Nucleus accumbens (tissue), 56 donors: ENCODE data around the gene C1GALT1C1.
A peak's percentile ranks its signal among the peaks of the same experiment; 100 is the strongest.
"Not testable (repeated sequence)": the region's sequence is repeated elsewhere in the genome, so short reads cannot be mapped to it uniquely, and the experiment has no call there.

ENCODE experiments used
- DNase-seq, 56 donors: peaks; one replicate each; lab custom pipeline; 2025; lab: John Stamatoyannopoulos, UW

The C1GALT1C1 gene

GRCh38 chrX:120629667-120630537, at the start of gene C1GALT1C1:
TSS of gene C1GALT1C1 (minus strand) at chrX:120630054. CDS start at chrX:120627166, 2,888 bp downstream.
- DNase-seq = peak; percentile 17 to 92 (median 79)

GRCh38 chrX:120677004-120677652, 47.3 kb upstream of the C1GALT1C1 start:
- DNase-seq = no peak

- DNase-seq = no peak
These were observed 43.1 kb upstream of the C1GALT1C1 start for GRCh38 chrX:120672841-120673530.

- DNase-seq = no peak
These were observed 42.5 kb upstream of the C1GALT1C1 start for GRCh38 chrX:120672389-120672788.

GRCh38 chrX:120671963-120672362, 42.1 kb upstream of the C1GALT1C1 start:
- no peak for DNase-seq

GRCh38 chrX:120668357-120668756, 38.5 kb upstream of the C1GALT1C1 start:
- DNase-seq = no peak

GRCh38 chrX:120664535-120664934, 34.7 kb upstream of the C1GALT1C1 start:
- not testable (repeated sequence) for DNase-seq

GRCh38 chrX:120664081-120664480, 34.2 kb upstream of the C1GALT1C1 start:
- no peak for DNase-seq

GRCh38 chrX:120662662-120663061, 32.8 kb upstream of the C1GALT1C1 start:
- DNase-seq = no peak

- DNase-seq = no peak
These were observed 30.8 kb upstream of the C1GALT1C1 start for GRCh38 chrX:120660637-120661036.

GRCh38 chrX:120653000-120653399, 23.1 kb upstream of the C1GALT1C1 start:
- no peak for DNase-seq

GRCh38 chrX:120652256-120652655, 22.4 kb upstream of the C1GALT1C1 start:
- DNase-seq = not testable (repeated sequence)

GRCh38 chrX:120647127-120647526, 17.3 kb upstream of the C1GALT1C1 start:
- no peak for DNase-seq

GRCh38 chrX:120642871-120643270, 13.0 kb upstream of the C1GALT1C1 start:
- DNase-seq = no peak

GRCh38 chrX:120638619-120639018, 8.8 kb upstream of the C1GALT1C1 start:
- no peak for DNase-seq

GRCh38 chrX:120625371-120625770, 4.5 kb downstream of the C1GALT1C1 start:
- DNase-seq = no peak

GRCh38 chrX:120617996-120618630, 11.7 kb downstream of the C1GALT1C1 start:
- no peak for DNase-seq

GRCh38 chrX:120614816-120615215, 15.0 kb downstream of the C1GALT1C1 start:
- DNase-seq = no peak

- no peak for DNase-seq
These were observed 17.8 kb downstream of the C1GALT1C1 start for GRCh38 chrX:120612086-120612485.

- peak in 23 of 56 donors; percentile 1 to 37 (median 9) for DNase-seq
These were observed 25.5 kb downstream of the C1GALT1C1 start for GRCh38 chrX:120604361-120604782.
